Spinal cord (tissue), 10 donors: ENCODE measurements around the gene BTRC. TPM values are rescaled to one million over a fixed set of nuclear protein-coding genes. Genes with fewer than 3 reads are reported as not detected.
A peak's percentile ranks its signal among the peaks of the same experiment; 100 is the strongest.

Experiments
- DNase-seq, 6 donors: peaks; one replicate each; pipeline versions ENCODE4 v3.0.0 to v3.0.0-alpha.2; 2013 to 2015; ENCODE audit warnings: low spot score in 6 of 6, low read depth in 4 of 6
- H3K27ac ChIP-seq: one replicate; pipeline ENCODE4 v1.5.1; 2013; ENCODE audit warnings: low read depth, low read length, control low read depth
- H3K27me3 ChIP-seq: one replicate; pipeline ENCODE4 v1.6.1; 2013; ENCODE audit warnings: low read length; ENCODE audit not compliant: control insufficient read depth, insufficient read depth
- H3K36me3 ChIP-seq: one replicate; pipeline ENCODE4 v1.6.1; 2013; ENCODE audit warnings: low read length; ENCODE audit not compliant: control insufficient read depth, insufficient read depth
- H3K4me1 ChIP-seq: one replicate; pipeline ENCODE4 v1.6.1; 2013; ENCODE audit warnings: low read length; ENCODE audit not compliant: control insufficient read depth, insufficient read depth
- H3K4me3 ChIP-seq: one replicate; pipeline ENCODE4 v1.5.1; 2013; ENCODE audit warnings: low read depth, low read length, control low read depth
- H3K9me3 ChIP-seq: one replicate; pipeline ENCODE4 v1.6.1; 2013; ENCODE audit warnings: low read length; ENCODE audit not compliant: control insufficient read depth, insufficient read depth
- WGBS: methylation state at CpG from one replicate; pipeline ENCODE4 v1.1.5; 2013; ENCODE audit warnings: missing lambda C conversion rate; ENCODE audit not compliant: insufficient coverage; 5-methylcytosine and 5-hydroxymethylcytosine counted together
- polyA plus RNA-seq, 2 donors: library from polyadenylated mRNA; unstranded; fragments of 120-200 nt; gene quantifications; one replicate each; pipeline ENCODE4 v1.2.1, GENCODE V29; 2013; ENCODE audit not compliant: insufficient read length in 2 of 2
- total RNA-seq, 2 donors: library from RNA; depleted of rRNA in 1 of 2; stranded (reverse); fragments of 120-200 nt in 1 of 2; fragments of >200 nt in 1 of 2; gene quantifications; one replicate each; pipeline versions ENCODE4 v1.2.3 to v1.2.4, GENCODE V29; 2013 to 2014
- donor health status: healthy.

BTRC gene
- total and polyA plus RNA-seq, 4 donors, result 20.1 to 41.5 (median 36.5) TPM

DNA sequence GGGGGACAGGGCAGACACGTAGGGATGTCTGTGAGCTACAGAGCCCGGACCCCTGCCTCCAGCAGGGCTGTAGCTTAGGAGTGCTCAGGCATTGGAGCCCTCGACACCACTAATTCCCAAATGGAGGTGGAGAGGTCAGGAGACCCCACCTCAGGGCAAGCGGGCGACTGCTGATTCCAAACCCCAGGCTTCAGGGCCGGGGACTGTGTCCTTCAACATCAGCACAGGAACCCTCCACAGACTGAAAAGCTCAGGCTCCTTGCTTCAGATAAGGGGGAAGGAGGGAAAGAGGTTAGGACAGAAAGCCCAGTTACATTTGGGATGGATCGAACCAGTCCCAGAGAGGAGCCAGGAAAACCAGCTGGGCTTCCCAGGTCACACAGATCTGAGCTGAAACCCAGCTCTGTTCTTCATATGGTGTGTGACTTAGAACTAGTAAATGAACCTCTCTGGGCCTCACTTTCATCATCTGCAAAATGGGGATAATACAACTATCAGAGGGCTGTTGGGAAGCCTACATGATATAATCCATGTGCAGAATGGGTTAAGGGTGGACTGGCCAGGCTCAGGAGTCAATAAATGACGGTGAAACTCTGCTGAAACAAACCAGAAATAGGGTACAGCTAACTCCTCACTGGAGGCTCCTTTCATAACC, 217.4 kb downstream of the BTRC start:
- Histone ChIP-seq H3K4me1 (peaks cover 50% of the 10 kb centered on the region), H3K36me3 (peaks cover 9% of the 10 kb centered on the region), H3K4me3 (no peak overlapping the region), H3K9me3 (peaks cover 7% of the 10 kb centered on the region), H3K27ac (no peak overlapping the region), H3K27me3 (peaks cover 26% of the 10 kb centered on the region)
- 57% methylated on average over 2 of the region's 8 CpGs for WGBS
- DNase-seq, result no peak

DNA sequence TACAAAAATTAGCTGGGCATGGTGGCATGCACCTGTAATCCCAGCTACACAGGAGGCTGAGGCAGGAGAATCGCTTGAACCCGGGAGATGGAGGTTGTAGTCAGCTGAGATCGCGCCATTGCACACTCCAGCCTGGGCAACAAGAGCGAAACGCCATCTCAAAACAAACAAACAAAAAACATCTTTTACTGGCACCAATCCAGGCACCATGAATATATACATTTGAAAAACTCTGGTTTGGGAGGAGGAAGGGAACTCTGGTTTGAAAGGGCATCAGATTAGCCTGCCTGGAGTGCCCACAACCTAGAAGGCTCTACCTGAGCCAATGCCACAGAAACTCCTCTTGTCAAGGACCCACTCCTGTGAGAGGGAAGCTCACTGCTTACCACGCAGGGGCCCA, 218.2 kb downstream of the BTRC start:
- WGBS, result 94% methylated on average over 3 of the region's 7 CpGs
- Histone ChIP-seq H3K9me3 (peaks cover 7% of the 10 kb centered on the region), H3K27ac (no peak overlapping the region), H3K4me3 (no peak overlapping the region), H3K27me3 (peaks cover 24% of the 10 kb centered on the region), H3K4me1 (peaks cover 46% of the 10 kb centered on the region), H3K36me3 (peaks cover 13% of the 10 kb centered on the region)
- DNase-seq, result no peak

DNA sequence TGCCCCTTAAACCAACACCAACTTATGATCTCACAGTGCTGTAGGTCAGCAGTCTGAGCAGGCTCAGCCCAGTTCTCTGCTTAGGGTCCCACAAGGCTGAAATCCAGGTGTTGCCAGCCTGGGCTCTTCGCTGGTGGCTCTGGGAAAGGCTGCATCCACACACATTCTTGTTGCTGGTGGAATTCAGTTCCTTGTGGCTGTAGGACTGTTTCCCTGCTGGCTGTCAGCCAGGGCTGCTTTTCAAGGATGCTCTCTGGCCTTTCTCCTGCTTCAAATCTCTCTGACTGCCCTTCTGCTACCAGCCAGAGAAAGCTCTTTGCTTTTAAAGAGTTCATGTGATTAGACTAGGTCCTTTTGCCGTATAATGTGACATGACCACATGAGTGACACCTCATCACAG, 218.8 kb downstream of the BTRC start:
- H3K4me3 ChIP-seq, result no peak overlapping the region
- no peak overlapping the region for H3K27ac ChIP-seq
- peaks cover 46% of the 10 kb centered on the region for H3K4me1 ChIP-seq
- peaks cover 7% of the 10 kb centered on the region for H3K9me3 ChIP-seq
- H3K36me3 ChIP-seq, result peaks cover 19% of the 10 kb centered on the region
- no peak for DNase-seq
- no CpG with 5 or more reads among the region's 2 CpGs for WGBS
- peaks cover 17% of the 10 kb centered on the region for H3K27me3 ChIP-seq

DNA sequence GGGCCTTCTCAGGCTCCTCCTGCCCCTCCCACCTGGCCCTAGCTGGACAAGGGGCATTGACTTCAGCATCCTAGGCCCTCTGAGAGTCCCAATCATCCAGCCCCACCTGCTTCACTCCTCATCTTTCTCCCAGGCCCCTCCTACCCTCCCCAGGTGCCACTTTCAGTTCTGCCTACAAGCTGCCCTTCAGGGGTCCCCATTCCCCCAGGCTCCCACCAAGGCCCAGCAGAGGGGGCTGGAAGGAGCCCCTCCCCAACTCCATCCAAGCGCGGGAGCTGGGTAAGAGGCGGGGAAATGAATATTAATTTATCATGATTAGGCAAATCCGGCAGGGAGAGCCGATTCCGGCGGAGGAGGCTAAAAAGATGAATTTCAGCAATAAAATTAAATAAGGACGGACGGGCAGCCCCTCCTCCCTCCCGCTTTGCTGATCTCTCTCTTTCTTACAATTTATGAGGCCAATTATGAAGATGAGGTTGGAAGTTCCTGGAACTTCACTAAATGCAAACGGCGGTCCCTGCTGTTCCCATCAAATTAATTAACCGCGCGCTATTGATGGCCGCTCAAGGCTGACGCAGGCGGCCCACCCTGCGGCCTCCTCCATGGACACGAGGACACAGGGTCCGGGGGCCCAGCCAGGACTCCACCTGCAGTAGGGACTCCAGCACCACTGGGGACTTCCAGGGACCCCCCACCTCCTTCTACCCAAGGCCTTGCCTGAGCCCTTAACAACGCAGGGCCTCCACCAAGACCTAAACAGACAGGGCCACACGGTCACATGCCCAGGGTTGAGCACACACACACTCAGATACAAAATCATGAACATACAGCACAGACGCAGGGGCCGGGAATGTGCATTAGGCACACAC, 220.2 kb downstream of the BTRC start:
- peaks cover 12% of the 10 kb centered on the region for H3K27me3 ChIP-seq
- H3K4me1 ChIP-seq, result peaks cover 45% of the 10 kb centered on the region
- peaks cover 33% of the 10 kb centered on the region for H3K36me3 ChIP-seq
- WGBS, result 50% methylated on average over 14 of the region's 25 CpGs
- peaks cover 7% of the 10 kb centered on the region for H3K9me3 ChIP-seq
- H3K4me3 ChIP-seq, result no peak overlapping the region
- DNase-seq, result peak in 1 of 6 donors; percentile 89
- H3K27ac ChIP-seq, result no peak overlapping the region

GRCh38 chr10:101575091-101575490, 221.1 kb downstream of the BTRC start:
- 80% methylated on average over 2 of the region's 3 CpGs for WGBS

DNA sequence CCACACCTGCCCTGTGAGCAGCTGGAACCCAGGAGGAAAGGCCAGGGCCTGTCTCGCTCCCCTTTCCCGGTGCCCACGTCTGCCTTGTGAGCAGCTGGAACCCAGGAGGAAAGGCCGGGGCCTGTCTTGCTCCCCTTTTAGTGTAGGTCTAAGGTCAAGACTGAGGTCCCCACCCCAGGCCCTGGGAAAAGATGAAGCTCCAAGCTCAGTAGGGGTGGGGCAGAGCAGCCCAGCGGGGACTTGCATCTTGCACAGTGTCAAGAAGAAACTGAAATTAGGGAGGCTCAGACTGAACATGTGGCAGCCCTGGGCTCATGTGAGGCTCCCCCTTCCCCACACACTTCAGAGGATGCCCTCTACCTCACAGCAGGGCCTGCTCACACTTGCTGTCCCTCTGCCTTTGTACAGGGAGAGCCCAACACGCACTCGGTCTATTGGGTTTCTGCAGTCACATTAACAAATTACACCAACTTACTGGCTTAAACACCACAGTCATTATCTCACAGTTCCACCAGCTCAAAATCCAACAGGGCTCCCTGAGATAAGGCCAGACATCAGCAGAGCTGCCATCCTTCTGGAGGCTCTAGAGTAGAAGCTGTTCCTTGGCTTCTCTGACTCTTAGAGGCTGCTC, 221.7 kb downstream of the BTRC start:
- Histone ChIP-seq H3K4me3 (no peak overlapping the region), H3K4me1 (peaks cover 30% of the 10 kb centered on the region), H3K27ac (no peak overlapping the region), H3K9me3 (peaks cover 7% of the 10 kb centered on the region), H3K27me3 (peaks cover 2% of the 10 kb centered on the region), H3K36me3 (peaks cover 49% of the 10 kb centered on the region)
- 87% methylated on average over 6 of the region's 7 CpGs for WGBS
- no peak for DNase-seq

More at GRCh38 chr10:101575091-101575490, 221.1 kb downstream of the BTRC start:
- Histone ChIP-seq H3K9me3 (peaks cover 7% of the 10 kb centered on the region), H3K27me3 (peaks cover 2% of the 10 kb centered on the region), H3K27ac (no peak overlapping the region), H3K4me3 (no peak overlapping the region), H3K36me3 (peaks cover 43% of the 10 kb centered on the region), H3K4me1 (peaks cover 36% of the 10 kb centered on the region)
- no peak for DNase-seq

GRCh38 chr10:101576211-101576863, 222.4 kb downstream of the BTRC start:
- H3K4me3 ChIP-seq, result no peak overlapping the region
- H3K9me3 ChIP-seq, result peaks cover 7% of the 10 kb centered on the region
- 95% methylated on average over 5 of the region's 7 CpGs for WGBS
- H3K27ac ChIP-seq, result no peak overlapping the region
- peaks cover 24% of the 10 kb centered on the region for H3K4me1 ChIP-seq
- no peaks in the 10 kb centered on the region for H3K27me3 ChIP-seq
- peaks cover 55% of the 10 kb centered on the region for H3K36me3 ChIP-seq
- DNase-seq, result no peak

- Histone ChIP-seq H3K36me3 (peaks cover 60% of the 10 kb centered on the region), H3K4me3 (no peak overlapping the region), H3K4me1 (peaks cover 24% of the 10 kb centered on the region), H3K27ac (no peak overlapping the region), H3K9me3 (peaks cover 7% of the 10 kb centered on the region), H3K27me3 (no peaks in the 10 kb centered on the region)
- DNase-seq, result no peak
- WGBS, result 96% methylated on average over 7 of the region's 7 CpGs
These were observed 223.3 kb downstream of the BTRC start for GRCh38 chr10:101577121-101577871.

- no peak for DNase-seq
- Histone ChIP-seq H3K4me3 (no peak overlapping the region), H3K36me3 (peaks cover 69% of the 10 kb centered on the region), H3K4me1 (peaks cover 24% of the 10 kb centered on the region), H3K27me3 (no peaks in the 10 kb centered on the region), H3K27ac (no peak overlapping the region), H3K9me3 (no peaks in the 10 kb centered on the region)
- 98% methylated on average over 5 of the region's 5 CpGs for WGBS
These were observed 224.2 kb downstream of the BTRC start for GRCh38 chr10:101578192-101578591.
